ENCODE results near the gene GAREM1. TPM values are rescaled to one million over a fixed set of nuclear protein-coding genes. Genes with fewer than 3 reads are reported as not detected.
A peak's percentile ranks its signal among the peaks of the same experiment; 100 is the strongest.

The GAREM1 gene
- total RNA-seq, 1 donor from 2014 or later: 7.7 TPM

DNA sequence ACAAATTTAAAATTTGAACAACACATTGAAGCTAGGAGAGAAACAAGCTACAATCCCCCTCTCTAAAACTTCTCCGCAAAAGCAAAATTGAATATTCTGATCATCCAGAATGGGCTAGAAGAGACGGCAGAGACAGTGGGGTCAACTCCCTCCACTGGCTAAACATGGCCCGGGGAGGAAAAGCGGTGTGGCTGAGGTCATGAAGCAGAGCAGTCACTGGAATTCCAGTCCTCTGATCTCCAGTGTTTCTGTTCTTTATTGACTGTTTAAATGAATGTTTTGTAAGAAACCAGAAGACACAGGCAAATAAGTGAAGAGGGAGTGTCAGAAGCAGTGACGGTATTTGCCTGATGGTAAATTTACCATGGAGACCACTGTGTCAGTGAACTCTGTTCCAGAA is 116.2 kb downstream of the GAREM1 start:
- no peak overlapping the region for H3K27ac Mint-ChIP-seq (ENCODE audit: unreplicated experiment)
- H3K9me3 Mint-ChIP-seq (ENCODE audit: low read depth): no peaks in the 10 kb centered on the region
- DNase-seq (ENCODE audit: low spot score): no peak
- H3K4me3 Mint-ChIP-seq (ENCODE audit: unreplicated experiment): no peak overlapping the region
- H3K27me3 Mint-ChIP-seq (ENCODE audit: low read depth): no peaks in the 10 kb centered on the region
- no peak for TF ChIP-seq CTCF (IDR thresholded peaks at IDR 0.05)
- H3K4me1 Mint-ChIP-seq (ENCODE audit: low read depth): peaks cover 48% of the 10 kb centered on the region
- no peaks in the 10 kb centered on the region for H3K36me3 Mint-ChIP-seq (ENCODE audit: low read depth)

DNA sequence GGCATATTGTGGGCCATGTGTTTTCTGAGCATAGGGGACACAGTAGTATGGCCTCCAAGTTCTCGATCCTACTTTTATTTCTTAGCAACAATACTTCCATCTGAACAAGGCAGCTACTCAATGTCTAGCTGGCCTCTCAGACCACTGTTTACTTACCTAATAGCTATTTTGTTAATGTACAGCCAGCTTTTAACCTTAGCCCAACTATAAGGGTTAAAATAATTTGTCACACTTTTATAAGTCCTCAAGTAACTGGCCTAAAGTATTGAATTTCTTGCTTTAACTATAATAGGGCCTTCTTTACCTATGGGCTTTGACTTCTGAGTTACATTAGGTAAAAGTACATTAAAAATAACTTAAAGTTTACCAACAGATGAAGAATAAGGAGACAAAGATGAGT is 117.4 kb downstream of the GAREM1 start:
- DNase-seq (ENCODE audit: low spot score): no peak
- no peak overlapping the region for H3K27ac Mint-ChIP-seq (ENCODE audit: unreplicated experiment)
- no peaks in the 10 kb centered on the region for H3K9me3 Mint-ChIP-seq (ENCODE audit: low read depth)
- no peak overlapping the region for H3K4me3 Mint-ChIP-seq (ENCODE audit: unreplicated experiment)
- peaks cover 55% of the 10 kb centered on the region for H3K4me1 Mint-ChIP-seq (ENCODE audit: low read depth)
- TF ChIP-seq CTCF (IDR thresholded peaks at IDR 0.05): no peak
- H3K36me3 Mint-ChIP-seq (ENCODE audit: low read depth): no peaks in the 10 kb centered on the region
- no peaks in the 10 kb centered on the region for H3K27me3 Mint-ChIP-seq (ENCODE audit: low read depth)

- Mint-ChIP-seq H3K4me1 (ENCODE audit: low read depth) (peaks cover 63% of the 10 kb centered on the region), H3K36me3 (ENCODE audit: low read depth) (no peaks in the 10 kb centered on the region), H3K27ac (ENCODE audit: unreplicated experiment) (peak overlapping the region; percentile 85), H3K9me3 (ENCODE audit: low read depth) (no peaks in the 10 kb centered on the region), H3K27me3 (ENCODE audit: low read depth) (no peaks in the 10 kb centered on the region), H3K4me3 (ENCODE audit: unreplicated experiment) (no peak overlapping the region)
- no peak for TF ChIP-seq CTCF (IDR thresholded peaks at IDR 0.05)
- no peak for DNase-seq (ENCODE audit: low spot score)
These were observed 119.7 kb downstream of the GAREM1 start for GRCh38 chr18:32351032-32351431.

DNA sequence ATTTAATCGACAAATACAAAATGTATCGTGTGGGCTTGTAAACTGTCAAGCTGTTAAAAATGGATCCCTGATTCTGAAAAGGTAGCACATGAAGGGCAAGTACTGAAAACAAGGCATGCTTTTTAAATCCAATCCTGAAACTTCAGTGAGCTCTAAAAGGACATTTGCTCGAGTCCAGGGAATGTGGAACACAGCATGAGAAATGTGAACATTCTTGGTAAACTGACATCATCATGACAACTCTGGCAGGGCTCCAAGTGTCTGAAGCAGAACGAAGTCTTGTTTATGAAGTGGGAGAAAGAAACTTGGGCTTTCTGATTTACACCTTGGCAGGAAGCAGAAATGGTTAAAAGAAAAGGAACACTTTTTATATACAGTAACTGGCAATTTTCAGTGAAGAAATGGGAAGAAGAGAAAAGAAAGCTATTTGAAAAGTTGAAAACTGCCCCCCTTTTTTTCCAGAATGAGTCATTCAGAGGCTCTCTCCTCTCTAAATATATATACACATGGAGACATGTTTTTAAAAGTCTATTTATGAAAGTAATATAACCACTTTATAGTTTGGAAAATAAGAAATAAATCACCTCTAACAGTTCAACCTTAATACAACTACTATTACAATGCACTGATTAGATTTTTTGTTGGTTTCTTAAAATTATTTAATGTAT is 120.8 kb downstream of the GAREM1 start:
- peaks cover 56% of the 10 kb centered on the region for H3K4me1 Mint-ChIP-seq (ENCODE audit: low read depth)
- H3K4me3 Mint-ChIP-seq (ENCODE audit: unreplicated experiment): peak overlapping the region; percentile 65
- no peaks in the 10 kb centered on the region for H3K36me3 Mint-ChIP-seq (ENCODE audit: low read depth)
- H3K9me3 Mint-ChIP-seq (ENCODE audit: low read depth): no peaks in the 10 kb centered on the region
- no peak for TF ChIP-seq CTCF (IDR thresholded peaks at IDR 0.05)
- peak overlapping the region; percentile 98 for H3K27ac Mint-ChIP-seq (ENCODE audit: unreplicated experiment)
- DNase-seq (ENCODE audit: low spot score): no peak
- no peaks in the 10 kb centered on the region for H3K27me3 Mint-ChIP-seq (ENCODE audit: low read depth)

DNA sequence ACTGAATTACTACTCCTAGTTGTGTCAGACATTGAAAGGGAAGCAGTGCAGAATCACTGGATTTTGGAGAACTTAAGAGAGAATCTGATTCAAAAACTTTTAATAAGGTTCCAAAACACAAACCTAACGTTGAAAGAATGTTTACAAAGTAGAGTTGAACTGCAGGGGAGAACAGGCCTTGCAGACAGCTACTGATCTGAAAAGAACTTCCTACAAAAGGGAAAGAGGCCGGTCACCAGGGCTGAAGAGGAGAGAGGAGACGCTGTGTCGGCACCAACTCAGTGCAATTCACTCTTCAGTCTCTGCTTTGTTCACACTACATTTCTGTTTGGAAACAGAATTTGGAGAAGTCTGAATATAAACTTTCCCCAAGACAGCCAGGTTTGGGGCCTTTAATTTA is 124.0 kb downstream of the GAREM1 start:
- Mint-ChIP-seq H3K27me3 (ENCODE audit: low read depth) (no peaks in the 10 kb centered on the region), H3K4me3 (ENCODE audit: unreplicated experiment) (peak overlapping the region; percentile 49), H3K36me3 (ENCODE audit: low read depth) (no peaks in the 10 kb centered on the region), H3K9me3 (ENCODE audit: low read depth) (no peaks in the 10 kb centered on the region), H3K27ac (ENCODE audit: unreplicated experiment) (peak overlapping the region; percentile 96), H3K4me1 (ENCODE audit: low read depth) (peaks cover 44% of the 10 kb centered on the region)
- DNase-seq (ENCODE audit: low spot score): no peak
- no peak for TF ChIP-seq CTCF (IDR thresholded peaks at IDR 0.05)

Data from chondrocyte (in vitro differentiated cells).